Measurements from ENCODE around the gene ATL1.

Gene ATL1

DNA sequence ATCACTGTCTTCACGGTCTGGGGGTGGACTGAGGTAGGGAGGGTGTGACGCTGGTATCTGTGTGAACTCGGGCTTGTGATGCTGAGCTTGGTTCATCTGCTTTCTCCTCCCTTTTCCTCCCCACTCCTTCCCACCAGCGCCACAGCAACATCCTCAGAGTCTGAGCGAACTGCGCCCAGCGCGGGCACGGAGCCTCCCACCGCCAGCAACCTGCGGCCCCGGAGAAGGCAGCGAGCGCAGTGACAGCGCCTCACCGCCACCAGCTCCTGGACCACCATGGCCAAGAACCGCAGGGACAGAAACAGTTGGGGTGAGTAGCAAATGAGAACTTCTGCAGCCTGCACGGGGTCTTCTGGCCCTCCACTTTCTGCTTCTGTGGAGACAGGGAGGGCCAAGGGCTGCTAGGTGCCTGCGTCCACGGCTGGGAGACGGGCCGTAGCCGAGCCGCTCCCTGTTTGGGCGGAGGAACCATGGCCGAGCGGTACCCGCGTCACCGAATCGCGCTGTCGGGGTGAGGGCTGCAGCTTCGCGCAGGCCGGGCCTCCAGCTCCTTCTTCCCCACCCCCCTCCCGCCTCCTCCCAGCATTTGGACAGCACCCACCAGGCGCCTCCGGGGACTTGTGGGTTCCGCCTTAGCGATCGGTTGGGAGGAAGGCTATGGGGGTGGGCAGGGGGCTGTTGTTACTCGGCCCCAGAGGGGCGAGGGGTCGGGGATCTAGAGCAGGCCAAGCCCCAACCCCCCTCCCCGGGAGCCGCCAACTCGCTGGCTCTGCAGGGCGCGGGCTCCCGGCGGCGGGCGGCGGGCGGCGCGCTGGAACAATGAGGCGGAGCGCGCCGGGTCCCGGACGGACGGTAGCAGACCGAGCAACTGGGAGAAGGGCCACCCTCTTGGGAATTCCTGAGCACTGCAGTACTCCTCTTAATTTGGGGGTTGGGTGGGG is at the start of gene ATL1:
Gene ATL1 (plus strand): TSS at position 156 of the 941 bp plus-strand sequence. CDS start 121 bp downstream, at position 277.
- DNase-seq (ENCODE audit: low spot score) = peak; percentile 76

DNA sequence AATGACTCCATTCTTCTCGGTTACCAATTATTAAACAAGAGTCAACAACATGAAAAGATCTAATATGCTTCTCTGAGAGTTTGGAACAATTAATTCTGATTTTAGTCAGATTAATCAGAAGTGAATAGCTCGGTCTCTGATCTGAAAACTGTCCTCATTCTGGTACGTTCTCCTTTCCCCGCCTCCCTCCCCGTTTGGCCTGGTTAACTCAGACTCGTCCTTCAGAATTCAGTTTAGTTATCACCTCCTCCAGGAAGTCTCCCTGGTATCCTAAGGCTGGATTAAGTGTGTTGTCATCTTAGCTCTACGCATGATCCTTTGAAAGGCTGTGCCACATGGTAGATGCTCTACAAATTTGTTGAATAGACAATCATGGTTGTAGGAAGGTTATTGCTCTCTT is 49.8 kb upstream of the ATL1 start:
- no peak for DNase-seq (ENCODE audit: low spot score)

DNA sequence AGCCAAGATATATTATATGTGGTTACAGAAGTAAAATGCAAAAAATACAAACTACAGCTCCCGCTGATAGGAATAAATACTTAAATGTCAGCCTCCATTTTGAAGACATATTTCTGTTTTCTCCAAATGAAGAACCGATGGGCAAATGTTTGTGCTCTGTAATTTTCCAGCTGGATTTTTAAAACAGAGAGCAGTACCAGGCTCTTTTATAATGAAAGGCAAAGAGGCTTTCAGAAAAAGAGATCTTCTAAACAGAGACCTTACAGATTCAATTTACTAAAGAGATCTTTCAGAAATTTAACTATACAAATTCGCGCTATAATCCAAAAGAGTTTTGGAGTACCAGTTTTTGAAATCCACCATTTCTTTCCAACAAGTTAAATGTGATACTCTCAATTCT is 47.5 kb upstream of the ATL1 start:
- no peak for DNase-seq (ENCODE audit: low spot score)

GRCh38 chr14:50516091-50516490 is 43.9 kb upstream of the ATL1 start:
- DNase-seq (ENCODE audit: low spot score) = no peak

DNA sequence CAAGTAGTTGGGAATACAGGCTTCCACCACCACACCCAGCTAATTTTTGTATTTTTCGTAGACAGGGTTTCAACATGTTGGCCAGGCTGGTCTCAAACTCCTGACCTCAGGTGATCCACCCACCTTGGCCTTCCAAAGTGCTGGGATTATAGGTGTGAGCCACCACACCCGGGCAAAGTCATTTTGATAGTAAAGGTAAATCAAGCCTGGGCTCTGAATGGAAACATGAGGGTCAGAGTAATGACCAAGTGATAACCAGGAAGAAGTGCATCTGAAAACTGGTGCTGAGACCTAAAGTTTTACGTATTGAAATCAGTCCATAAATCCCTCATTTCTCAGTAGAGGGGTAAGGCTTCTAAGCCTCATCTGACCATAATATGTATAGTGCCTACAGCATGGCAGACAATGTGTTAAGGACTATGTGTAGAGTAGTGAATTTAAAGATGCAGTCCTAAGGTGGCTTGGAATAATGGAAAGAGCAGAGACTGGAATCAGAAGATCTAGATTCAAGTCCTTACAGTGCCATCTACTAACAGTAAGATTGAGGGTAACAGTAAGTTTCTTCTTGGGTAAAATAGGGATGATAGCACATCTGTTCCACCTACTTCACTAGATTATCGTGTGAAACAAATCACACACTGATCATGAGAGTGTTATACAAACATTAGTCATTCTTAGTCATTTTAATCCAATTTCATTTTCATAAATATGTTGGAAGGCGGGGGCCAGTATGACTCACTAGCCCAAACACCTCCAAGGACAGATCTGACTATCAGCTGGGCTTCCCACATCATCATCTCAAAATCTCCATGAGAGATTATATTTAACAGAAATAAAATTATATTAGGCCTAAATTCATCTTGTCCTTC is 38.8 kb upstream of the ATL1 start:
- peak; percentile 50 for DNase-seq (ENCODE audit: low spot score)

GRCh38 chr14:50521912-50522341 is 38.0 kb upstream of the ATL1 start:
- DNase-seq (ENCODE audit: low spot score) = no peak

DNA sequence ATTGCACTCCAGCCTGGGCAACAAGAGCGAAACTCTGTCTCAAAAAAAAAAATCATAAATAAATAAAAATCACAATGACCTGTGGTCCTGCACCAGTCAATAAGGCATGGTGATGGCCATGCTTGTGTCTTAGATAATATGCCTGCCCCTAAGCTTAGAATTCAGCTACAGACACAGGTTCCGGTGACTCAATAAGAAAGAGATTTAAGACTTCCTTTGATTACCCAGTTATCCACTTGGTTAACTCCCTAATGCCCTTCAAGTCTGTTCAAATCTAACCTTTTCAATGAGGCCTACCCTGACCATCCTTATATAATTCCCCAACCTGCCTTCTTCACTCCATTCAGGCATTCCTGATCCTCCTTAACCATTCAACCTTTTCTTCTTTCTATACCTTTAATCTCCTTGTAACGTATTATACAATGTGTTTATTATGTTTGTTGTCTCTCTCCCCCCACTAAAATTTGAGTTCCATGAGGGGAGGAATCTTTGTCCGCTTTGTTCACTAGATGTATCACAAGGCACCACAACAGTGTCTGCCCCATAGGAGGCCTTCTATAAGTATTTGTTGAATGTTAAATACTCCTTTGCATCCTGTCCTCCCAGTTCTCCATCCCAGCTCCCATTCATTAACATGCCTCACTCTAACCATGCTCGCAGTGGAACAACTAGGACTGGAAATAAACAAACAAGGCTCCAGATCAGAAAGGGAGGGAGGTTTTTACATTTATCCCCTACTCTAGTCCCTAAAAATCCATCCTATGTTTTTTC is 36.5 kb upstream of the ATL1 start:
- DNase-seq (ENCODE audit: low spot score) = no peak

DNA sequence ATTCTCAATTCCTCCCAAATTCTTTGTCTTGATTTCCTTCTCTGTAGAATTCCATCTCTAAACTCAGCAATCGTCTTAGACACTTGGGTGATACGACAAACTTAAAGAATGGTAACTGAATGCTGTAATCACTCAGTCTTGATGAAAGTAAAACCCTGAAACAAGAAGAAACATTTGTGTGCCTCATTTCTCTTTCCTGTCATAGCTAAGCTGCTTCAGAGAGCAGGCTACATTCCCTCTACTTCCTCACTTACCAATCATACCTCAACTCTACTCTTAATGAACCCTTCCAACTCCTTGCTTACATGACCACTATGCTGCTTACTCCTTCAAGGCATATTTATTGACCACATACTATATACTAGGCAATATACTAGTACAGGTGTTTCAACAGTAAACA is 35.9 kb upstream of the ATL1 start:
- DNase-seq (ENCODE audit: low spot score) = no peak

DNA sequence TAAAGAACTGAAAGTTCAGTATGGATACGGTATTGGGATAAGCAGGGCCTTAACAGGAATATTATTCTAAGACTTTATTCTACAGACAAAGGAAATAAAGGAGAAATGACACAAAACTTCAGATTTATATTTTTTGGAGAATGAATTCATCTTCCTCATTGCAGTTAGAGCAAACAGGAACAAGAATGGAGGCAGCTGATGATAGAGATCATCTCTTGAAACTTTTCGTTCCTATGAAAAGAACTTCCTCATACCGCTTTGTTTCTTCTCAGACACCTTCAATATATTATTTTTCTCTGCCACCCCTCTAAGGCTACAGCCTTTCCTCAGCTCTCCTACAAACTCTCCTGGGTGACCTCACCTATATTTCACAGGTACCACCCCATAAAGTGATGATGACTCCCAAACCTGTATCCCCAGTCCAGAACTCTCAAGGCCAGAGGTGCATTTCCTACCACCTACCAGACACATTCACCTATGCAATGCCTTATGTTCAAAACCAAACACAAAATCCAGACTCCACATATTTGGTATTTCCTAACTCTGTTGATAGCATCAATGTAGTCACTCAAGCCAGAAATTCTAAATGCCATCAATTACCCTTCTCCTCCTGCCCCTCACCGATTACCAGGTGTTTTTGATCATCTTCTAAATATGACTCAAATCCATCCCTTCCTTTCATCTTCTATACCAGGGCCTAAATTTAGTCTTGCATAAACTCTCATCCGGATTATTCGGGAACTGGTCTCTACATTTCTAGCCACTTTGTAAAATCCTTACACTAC is 35.0 kb upstream of the ATL1 start:
- DNase-seq (ENCODE audit: low spot score) = no peak

DNA sequence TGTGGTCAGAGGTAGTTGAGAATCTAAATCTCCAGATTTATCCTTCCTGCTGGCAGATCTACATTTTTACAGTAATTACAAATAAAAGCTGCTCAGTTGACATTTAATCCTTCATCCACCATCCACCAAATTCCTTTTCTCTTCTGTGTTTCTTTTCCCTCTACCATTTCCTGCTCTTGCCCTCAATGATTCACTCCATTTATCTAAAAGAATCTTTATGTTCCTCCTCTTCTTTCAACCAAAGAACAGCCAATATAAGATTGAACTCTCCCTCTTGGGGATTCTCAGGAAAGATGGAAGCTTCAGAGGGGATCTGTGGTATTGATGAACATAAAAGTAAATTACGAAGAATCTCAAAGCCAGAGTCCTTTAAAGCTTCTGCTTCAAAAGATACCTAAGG is 31.9 kb upstream of the ATL1 start:
- DNase-seq (ENCODE audit: low spot score) = no peak

- no peak for DNase-seq (ENCODE audit: low spot score)
Measured at GRCh38 chr14:50529288-50530179, 30.4 kb upstream of the ATL1 start.

GRCh38 chr14:50530358-50530757 is 29.6 kb upstream of the ATL1 start:
- DNase-seq (ENCODE audit: low spot score) = no peak

- no peak for DNase-seq (ENCODE audit: low spot score)
Measured at GRCh38 chr14:50530794-50531365, 29.1 kb upstream of the ATL1 start.

- DNase-seq (ENCODE audit: low spot score) = peak; percentile 29
Measured at GRCh38 chr14:50531595-50532501, 28.1 kb upstream of the ATL1 start.

DNA sequence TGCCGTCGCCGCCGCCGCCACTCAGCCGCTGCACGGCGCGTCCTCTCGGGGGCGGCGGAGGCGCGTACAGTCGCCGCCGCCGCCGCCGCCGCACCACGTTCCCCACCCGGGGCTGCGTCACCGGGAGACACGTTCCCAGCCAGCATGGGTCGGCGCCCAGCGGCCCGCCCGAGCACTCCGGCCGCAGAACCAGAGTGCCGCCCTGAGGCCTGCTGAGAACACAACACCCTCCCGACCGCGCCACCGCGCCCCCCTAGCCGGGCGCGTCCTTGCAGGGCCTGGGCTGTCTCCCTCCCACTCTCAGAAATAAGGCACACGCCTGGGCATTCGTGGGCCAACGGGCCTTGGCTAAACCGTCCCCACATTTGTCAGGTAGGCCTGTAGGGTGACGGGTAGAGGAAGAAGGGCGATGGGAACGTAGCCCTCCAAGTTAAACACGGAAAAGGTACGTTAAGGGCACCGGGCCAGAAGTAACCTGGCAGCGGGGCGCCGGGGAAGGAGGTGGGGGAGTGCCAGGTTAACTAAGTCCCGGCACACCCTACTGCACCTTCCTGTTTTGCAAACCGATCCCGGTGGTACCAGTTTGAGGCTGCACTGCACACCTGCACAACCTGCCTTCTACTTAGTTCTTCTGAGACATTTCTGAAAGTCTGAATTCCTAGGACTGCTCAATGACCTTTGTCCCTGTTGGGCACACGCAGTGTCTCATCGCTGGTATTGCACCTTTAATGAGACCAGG is 27.3 kb upstream of the ATL1 start, which contains the start of gene MAP4K5:
Gene MAP4K5 (minus strand): TSS at position 68 of the 739 bp plus-strand sequence. CDS start 520 bp downstream, outside the sequence.
- peak; percentile 91 for DNase-seq (ENCODE audit: low spot score)

GRCh38 chr14:50533241-50533705 is 26.7 kb upstream of the ATL1 start:
- DNase-seq (ENCODE audit: low spot score) = no peak

DNA sequence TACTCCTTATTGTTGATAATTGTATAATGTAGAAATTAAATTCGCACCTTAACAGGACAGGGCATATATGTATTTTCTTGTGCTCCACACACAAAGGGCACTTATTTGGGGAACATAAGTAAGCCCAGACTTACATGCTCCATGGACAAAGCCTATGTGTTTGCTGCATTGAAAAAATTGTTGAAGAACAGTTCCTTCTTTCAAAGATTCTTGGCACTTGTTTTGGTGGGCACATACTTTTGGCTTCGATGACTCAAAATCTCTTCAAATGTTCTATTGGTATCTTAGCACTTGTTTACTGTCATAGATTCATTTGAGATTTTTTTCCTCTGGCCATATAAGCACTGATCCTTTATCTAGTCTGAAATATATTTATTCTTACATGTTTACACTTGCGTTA is 26.1 kb upstream of the ATL1 start:
- DNase-seq (ENCODE audit: low spot score) = no peak

DNA sequence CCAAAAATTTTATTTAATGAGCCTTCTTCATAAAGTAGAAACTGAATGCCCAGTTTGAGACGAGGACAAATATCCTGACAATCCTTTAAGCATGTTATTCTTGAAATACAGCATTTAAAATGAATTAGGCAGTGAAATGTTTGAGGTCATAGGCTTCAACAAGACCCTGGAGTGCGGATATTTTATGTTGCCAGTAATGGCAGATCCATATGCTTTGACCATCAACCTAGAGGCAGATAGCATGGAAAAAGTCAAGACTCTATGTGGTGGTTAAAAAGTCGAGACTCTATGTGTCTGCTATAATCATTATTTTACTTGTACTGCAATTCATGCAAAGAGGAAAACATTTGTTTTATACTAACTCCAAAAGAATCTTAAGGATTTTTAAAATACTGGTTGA is 25.5 kb upstream of the ATL1 start:
- no peak for DNase-seq (ENCODE audit: low spot score)
